Right forelimb (tissue), 1 donor: ENCODE measurements around the gene SLC17A1.

Experiments
- DNase-seq: peaks from one replicate; pipeline ENCODE4 v3.0.0-alpha.2; 2018

SLC17A1 gene

DNA sequence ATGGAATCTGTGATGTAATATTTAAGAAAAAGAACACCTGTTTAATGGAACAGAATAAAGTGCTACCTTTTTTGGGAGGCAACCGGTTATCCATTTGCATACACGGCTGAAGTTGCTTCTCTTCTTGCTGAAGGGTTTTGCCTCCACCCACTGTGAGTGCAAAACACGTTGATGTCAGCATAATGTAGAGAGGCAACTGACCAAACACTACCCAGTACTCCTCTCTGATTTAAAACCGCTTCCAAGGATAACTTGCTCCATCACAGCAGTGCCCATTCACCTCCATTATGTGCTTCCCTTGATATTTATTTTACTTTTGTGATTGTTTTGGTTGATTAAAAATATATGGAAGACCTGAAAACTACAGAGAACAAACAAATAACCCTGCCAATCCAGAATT, 1.4 kb downstream of the SLC17A1 start:
- DNase-seq, result no peak

DNA sequence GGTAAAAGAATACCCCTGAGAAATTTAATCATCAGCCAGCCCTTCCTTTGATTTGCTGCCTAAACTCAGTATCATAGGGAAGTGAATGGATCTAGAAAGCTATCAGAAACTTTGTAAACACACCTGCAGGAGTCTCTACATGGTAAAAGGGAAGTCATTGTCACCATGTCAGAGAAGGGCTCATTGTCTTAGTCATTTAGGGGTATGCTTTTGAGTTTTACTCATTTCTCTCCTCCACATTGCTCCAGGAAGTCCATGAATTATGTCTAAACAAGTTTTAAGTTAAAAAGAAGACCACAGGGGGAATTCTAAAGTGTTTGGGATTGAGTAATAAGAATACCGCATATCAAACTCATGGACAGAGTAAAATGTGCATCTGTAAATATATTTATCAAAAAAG, 2.5 kb downstream of the SLC17A1 start:
- DNase-seq, result no peak

DNA sequence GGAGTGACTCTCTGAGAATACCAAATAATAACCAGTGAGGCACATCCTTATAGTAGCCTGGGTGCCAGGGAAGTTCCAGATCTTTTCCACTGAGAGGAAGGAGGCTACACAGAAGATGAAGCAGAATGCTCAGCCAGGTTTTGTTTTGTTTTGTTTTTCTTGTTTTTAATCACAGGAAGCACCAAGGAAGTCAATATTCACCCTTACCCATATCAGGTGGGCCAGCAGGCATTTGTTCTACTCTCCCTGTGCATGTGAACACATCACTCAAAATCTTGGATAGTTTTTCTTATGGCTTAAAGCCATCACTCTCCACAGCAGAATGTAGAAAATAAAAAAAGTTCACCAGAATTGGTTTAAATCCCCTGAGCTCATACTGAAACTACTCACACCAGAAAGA, 10.5 kb downstream of the SLC17A1 start:
- no peak for DNase-seq

GRCh38 chr6:25816252-25816651, 15.6 kb downstream of the SLC17A1 start:
- no peak for DNase-seq

- no peak for DNase-seq
These were observed 16.7 kb downstream of the SLC17A1 start for GRCh38 chr6:25815194-25815593.

DNA sequence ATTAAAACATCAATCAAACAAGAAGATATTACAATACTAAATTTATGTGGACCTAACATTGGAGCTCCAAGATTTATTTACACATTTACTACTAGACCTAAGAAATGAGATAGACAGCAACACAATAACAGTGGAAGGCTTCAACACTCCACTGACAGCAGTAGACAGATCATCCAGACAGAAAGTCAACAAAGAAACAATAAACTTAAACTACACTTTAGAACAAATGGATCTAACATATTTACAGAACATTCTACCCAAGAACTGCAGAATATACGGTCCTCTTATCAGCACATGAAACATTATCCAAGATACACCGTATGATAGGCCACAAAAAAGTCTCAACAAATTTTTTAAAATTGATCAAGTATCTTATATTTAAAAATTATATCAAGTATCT, 27.0 kb downstream of the SLC17A1 start:
- no peak for DNase-seq

DNA sequence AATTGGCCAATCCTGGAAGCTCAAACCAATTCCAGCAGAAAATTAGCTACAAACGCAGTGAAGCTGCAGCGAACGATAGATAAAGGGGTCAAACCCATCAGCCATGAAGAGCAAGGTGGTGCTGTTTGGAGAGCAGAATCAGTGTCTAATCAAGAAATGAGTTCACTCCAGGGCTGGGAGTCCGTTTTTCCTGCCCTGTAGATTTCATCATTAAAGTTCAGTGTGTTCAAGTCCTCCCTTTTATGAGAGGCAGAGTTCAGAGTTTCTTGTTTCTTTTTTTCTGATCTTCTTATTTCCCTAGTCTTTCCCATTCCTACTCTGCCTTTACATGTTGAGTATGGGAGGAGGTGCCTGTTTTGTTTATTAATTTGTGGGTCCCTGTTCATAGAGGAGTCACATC, 30.4 kb downstream of the SLC17A1 start:
- DNase-seq, result no peak

DNA sequence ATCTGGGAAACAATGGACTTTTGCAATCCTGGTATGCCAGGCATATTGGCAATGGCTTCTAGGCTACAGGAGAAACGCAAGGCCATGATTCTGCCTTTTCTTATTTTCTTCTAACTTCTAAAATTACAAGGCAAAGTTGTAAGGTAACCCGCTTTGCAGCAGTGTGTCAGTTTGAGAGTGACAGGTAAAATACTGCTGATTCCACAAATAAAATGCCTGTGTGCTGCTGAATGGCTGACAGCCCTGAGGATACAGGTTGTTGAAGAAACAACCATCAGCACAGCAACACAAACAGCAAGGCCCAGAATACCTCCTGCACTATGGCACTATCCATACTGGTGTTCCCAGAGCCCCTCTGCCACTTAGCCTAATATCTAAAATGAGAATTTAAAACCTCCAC, 37.1 kb downstream of the SLC17A1 start:
- no peak for DNase-seq

- DNase-seq, result no peak
These were observed 37.9 kb downstream of the SLC17A1 start for GRCh38 chr6:25793970-25794369.

DNA sequence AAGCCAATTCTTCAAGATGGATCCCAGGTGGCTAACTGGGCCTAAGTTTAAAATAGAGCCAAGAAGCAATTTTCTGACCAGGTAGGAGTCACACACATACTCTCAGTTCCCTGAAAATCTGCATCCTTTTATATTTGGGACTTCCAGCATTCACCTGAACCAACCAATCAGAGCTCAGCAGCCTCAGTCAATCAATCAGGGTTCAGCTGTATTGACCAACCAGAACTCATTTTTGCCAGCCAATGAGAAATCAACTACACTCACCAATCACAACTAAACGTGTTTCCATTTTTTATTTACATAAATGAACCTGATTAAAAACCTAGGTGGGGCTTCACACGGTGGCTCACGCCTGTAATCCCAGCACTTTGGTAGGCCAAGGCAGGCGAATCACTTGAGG, 39.8 kb downstream of the SLC17A1 start:
- DNase-seq, result no peak

GRCh38 chr6:25789475-25789874, 42.4 kb downstream of the SLC17A1 start:
- DNase-seq, result no peak

- DNase-seq, result no peak
These were observed 43.4 kb downstream of the SLC17A1 start for GRCh38 chr6:25788305-25788922.

DNA sequence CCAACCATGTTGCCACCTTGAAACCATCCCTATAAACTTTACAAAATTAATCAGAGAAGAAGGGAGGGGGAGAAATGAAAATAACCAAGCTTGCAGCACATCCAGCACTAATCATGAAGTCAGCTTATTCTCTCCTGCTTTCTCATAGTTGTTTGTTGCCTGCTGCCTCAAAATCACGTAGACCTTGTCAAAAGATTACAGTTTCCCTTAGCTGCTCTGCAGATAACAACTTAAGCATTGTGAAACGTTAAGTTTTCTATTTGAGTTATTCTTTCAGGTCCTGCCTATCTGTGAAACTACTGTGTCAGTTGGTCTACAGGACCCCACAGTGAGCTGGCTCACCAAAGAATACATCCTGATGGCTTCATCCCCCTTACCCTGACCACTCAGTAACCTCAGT, 44.4 kb downstream of the SLC17A1 start:
- no peak for DNase-seq

DNA sequence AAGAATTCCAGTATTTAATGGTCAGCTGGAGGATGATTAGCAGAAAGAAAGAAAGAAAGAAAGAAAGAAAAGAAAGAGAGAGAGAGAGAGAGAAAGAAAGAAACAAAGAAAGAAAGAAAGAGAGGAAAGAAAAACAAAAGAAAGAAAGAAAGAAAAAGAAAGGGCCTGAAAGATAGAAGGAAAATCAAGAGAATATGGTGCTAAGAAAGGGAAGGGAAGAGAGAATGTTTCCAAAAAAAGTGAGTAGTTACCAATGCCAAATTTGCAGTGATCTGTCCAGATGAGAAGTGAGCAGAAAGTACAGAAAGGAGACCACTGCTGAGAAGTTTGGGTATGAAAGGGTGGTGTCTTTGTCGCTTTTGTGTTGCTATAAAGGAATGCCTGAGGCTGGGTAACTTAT, 50.7 kb downstream of the SLC17A1 start:
- no peak for DNase-seq

GRCh38 chr6:25777856-25778649, 53.8 kb downstream of the SLC17A1 start:
- no peak for DNase-seq

- DNase-seq, result no peak
These were observed 54.8 kb downstream of the SLC17A1 start for GRCh38 chr6:25777031-25777430.

DNA sequence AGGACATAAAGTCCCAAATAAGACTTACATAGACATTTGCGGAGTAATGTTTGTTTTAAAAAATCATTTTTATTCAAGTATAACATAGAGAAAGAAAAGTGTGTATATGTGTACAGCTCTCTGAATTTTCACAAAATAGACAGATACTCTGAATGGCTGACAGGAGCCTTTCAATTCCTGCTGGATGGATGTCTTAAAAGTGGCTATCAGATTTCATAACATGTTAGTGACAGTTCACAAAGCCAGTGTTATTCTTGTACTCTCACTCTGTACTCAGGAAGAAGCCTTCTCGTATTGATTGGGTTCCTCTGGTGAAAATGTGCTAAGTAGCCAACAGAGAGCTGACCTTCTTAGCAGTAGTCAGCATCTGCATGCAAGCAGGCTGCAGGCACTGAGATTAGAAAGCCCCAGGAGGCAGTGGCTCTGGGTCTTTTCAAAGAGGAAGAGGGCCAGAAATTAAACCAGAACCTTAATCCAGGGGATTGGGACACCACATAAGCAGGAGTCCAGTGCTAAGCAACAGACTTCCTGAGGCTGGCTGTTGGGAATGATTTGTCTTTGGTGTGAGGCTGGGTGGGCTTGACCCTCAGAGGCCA, 57.6 kb downstream of the SLC17A1 start:
- no peak for DNase-seq

- DNase-seq, result no peak
These were observed 61.9 kb downstream of the SLC17A1 start for GRCh38 chr6:25769983-25770382.

DNA sequence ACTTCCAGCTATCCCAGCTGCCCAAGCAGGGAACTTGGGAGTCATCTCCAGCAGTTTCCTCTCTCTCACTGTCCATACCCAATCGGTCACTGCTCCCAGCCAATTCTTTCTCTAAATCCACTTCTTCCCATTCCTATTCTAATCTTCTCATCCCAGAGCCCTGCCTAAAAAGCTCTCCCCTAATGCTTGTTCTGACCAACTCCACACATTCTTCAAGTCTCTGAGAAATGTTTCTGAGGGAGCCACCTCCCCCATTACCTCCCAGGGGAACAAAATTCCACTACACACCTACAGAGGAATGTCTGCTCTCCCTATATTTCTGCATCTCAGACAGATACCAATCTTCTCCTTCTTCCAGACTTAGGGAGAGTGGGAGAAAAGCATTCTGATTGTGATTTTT, 63.3 kb downstream of the SLC17A1 start:
- DNase-seq, result no peak

DNA sequence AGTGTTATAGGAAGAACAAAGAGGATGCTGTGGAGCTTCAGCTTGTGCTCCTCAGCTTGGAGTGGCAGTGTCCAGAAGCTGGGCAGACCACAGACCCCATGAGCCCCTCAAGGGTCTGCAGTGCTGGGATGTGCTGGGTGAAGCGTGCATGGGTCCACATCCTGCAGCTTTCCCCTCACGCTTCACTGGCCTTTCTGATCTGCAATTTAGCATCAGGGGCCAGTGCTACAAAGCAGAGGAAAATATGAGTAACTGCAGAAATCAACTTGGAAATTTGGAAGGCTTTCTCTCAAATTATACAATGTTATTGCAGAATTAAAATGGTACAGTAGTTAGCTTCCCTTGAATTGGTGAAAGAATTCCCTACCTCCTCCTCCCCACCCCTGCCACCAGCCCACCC, 67.2 kb downstream of the SLC17A1 start:
- no peak for DNase-seq

GRCh38 chr6:25757936-25758642, 73.8 kb downstream of the SLC17A1 start:
- no peak for DNase-seq

- DNase-seq, result no peak
These were observed 75.2 kb downstream of the SLC17A1 start for GRCh38 chr6:25756382-25757363.
